AG09309 (cell line): ENCODE measurements around the gene ZNRF3.

Source experiments
- DNase-seq: peaks from one replicate; pipeline ENCODE4 v3.0.0-alpha.2; 2010; ENCODE audit warnings: low read depth
- H3K4me3 ChIP-seq: 2 replicates; pipeline ENCODE4 v1.5.1; 2011; ENCODE audit warnings: mild to moderate bottlenecking, low read depth, low read length, moderate library complexity; ENCODE audit not compliant: control insufficient read depth
- CTCF ChIP-seq: IDR thresholded peaks from 2 replicates; pipeline ENCODE4 v1.5.1; 2011; ENCODE audit warnings: mild to moderate bottlenecking, low read depth, low read length, inconsistent platforms; ENCODE audit not compliant: insufficient read depth, control insufficient read depth; ENCODE audit errors: missing control alignments

The ZNRF3 gene

GRCh38 chr22:28994522-28994921 is 111.2 kb downstream of the ZNRF3 start:
- no peak for TF ChIP-seq CTCF
- H3K4me3 ChIP-seq = no peak overlapping the region
- DNase-seq = no peak

DNA sequence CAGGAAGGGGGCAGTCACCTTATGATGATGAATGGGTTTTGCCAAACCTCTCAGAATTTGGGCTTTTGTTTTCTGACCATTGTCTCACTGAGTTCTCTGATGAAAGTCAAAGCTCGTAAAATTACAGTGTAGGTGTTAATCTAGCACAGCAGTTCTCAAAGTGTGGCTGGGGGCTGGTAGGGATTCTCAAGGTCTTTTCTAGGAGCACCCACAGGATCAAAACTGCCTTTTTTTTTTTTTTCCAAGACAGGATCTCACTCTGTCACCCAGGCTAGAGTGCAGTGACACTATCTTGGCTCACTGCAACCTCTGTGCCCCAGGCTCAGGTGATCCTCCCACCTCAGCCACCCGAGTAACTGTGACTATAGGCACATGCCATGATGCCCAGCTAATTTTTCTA is 112.2 kb downstream of the ZNRF3 start:
- no peak overlapping the region for H3K4me3 ChIP-seq
- no peak for TF ChIP-seq CTCF
- DNase-seq = no peak

- no peak for TF ChIP-seq CTCF
- no peak for DNase-seq
- no peak overlapping the region for H3K4me3 ChIP-seq
Measured at GRCh38 chr22:28997342-28997741, 114.0 kb downstream of the ZNRF3 start.

DNA sequence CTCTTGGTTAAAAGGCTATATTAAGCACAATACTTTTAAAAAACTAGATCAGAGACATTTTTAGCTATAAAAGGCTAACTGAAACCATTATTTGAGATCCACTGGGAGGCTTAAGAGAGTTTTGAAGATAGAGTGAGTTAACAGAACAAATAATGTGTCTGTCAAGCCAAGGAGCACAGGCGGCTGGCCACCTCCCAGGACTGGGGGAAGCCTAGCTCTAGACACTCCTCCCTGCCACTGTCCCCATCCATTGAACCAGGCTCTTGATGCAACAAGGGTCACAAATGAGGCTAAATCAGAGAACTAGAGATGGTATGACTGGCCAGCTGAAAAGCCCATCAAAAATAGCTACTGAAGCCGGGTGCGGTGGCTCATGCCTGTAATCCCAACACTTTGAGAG is 115.3 kb downstream of the ZNRF3 start:
- no peak for DNase-seq
- TF ChIP-seq CTCF = no peak

GRCh38 chr22:28999510-28999909 is 116.1 kb downstream of the ZNRF3 start:
- no peak for DNase-seq

More for the DNA sequence above, 115.3 kb downstream of the ZNRF3 start:
- no peak overlapping the region for H3K4me3 ChIP-seq

DNA sequence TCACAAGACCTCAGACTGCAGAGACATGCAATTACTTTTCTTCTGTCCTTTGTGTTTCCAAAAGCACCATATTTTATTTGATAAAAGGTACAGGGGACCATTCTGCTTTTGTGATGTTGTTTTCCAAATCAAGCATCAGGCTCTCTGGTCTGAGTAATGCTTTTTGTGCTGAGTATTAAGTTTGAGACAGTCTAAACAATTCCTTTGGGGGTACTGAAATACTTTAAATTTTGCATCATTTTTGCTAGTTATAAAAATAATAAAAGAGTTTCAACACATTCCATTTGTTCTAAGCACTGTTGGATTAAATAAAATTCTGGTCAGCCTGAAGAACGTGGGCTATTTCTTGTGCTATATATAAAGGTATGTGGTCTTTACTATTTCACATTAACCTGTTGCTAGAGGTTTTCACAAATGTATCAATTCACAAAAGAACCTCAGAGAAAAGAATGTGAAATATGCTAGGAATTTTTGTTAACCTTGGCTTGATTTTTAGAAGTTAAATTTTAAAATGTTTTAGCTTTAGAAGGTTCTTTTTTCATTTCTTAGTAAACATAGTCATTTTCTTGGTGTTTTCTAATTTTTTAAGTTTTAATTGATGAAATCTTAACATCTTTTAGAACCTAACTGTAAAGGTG is 116.7 kb downstream of the ZNRF3 start:
- no peak for DNase-seq
- no peak overlapping the region for H3K4me3 ChIP-seq
- no peak for TF ChIP-seq CTCF

More at GRCh38 chr22:28999510-28999909, 116.1 kb downstream of the ZNRF3 start:
- no peak for TF ChIP-seq CTCF
- no peak overlapping the region for H3K4me3 ChIP-seq
